GM04504 (cell line): Measurements from ENCODE around the gene SCAF11.

Source experiments
- DNase-seq: peaks from one replicate; pipeline ENCODE4 v3.0.0-alpha.2; 2012; ENCODE audit warnings: low read depth

SCAF11 gene

GRCh38 chr12:45981075-45981837 lies 9.1 kb downstream of the SCAF11 start:
- no peak for DNase-seq

- no peak for DNase-seq
Observed at GRCh38 chr12:45980540-45980939, 9.8 kb downstream of the SCAF11 start.

- no peak for DNase-seq
Observed at GRCh38 chr12:45978108-45978507, 12.3 kb downstream of the SCAF11 start.

GRCh38 chr12:45977620-45978019 lies 12.8 kb downstream of the SCAF11 start:
- DNase-seq = no peak

- DNase-seq = no peak
Observed at GRCh38 chr12:45975506-45975905, 14.9 kb downstream of the SCAF11 start.

GRCh38 chr12:45974883-45975282 lies 15.5 kb downstream of the SCAF11 start:
- DNase-seq = no peak

- no peak for DNase-seq
Observed at GRCh38 chr12:45974171-45974719, 16.1 kb downstream of the SCAF11 start.

- DNase-seq = no peak
Observed at GRCh38 chr12:45973526-45973925, 16.8 kb downstream of the SCAF11 start.

GRCh38 chr12:45970391-45970790 lies 20.0 kb downstream of the SCAF11 start:
- DNase-seq = no peak

GRCh38 chr12:45969084-45969483 lies 21.3 kb downstream of the SCAF11 start:
- DNase-seq = no peak

GRCh38 chr12:45966486-45966885 lies 23.9 kb downstream of the SCAF11 start:
- peak; percentile 34 for DNase-seq

- no peak for DNase-seq
Observed at GRCh38 chr12:45962553-45963325, 27.6 kb downstream of the SCAF11 start.

GRCh38 chr12:45959728-45960127 lies 30.6 kb downstream of the SCAF11 start:
- DNase-seq = no peak

- no peak for DNase-seq
Observed at GRCh38 chr12:45959025-45959424, 31.3 kb downstream of the SCAF11 start.

- DNase-seq = no peak
Observed at GRCh38 chr12:45948546-45948945, 41.8 kb downstream of the SCAF11 start.

- DNase-seq = no peak
Observed at GRCh38 chr12:45946435-45946834, 43.9 kb downstream of the SCAF11 start.

GRCh38 chr12:45944771-45945170 lies 45.6 kb downstream of the SCAF11 start:
- no peak for DNase-seq

GRCh38 chr12:45939759-45940158 lies 50.6 kb downstream of the SCAF11 start:
- no peak for DNase-seq

GRCh38 chr12:45938566-45938965 lies 51.8 kb downstream of the SCAF11 start:
- DNase-seq = no peak

GRCh38 chr12:45934956-45935355 lies 55.4 kb downstream of the SCAF11 start:
- DNase-seq = no peak

GRCh38 chr12:45933504-45933903 lies 56.9 kb downstream of the SCAF11 start:
- no peak for DNase-seq

- no peak for DNase-seq
Observed at GRCh38 chr12:45930369-45930768, 60.0 kb downstream of the SCAF11 start.

GRCh38 chr12:45928309-45928708 lies 62.1 kb downstream of the SCAF11 start:
- no peak for DNase-seq
